KMS-11 (cell line): Measurements from ENCODE around the gene AADACL4.

ENCODE experiments used
- H2AFZ ChIP-seq: fragments of 200-600 bp; sonication (generic); 2 replicates; pipeline ENCODE4 v1.6.1; 2016; ENCODE audit warnings: antibody characterized with exemption, mixed run types, low read depth
- H3K27ac ChIP-seq: fragments of 200-600 bp; sonication (generic); 2 replicates; pipeline ENCODE4 v1.6.1; 2016; ENCODE audit warnings: mild to moderate bottlenecking, mixed run types
- H3K27me3 ChIP-seq: fragments of 200-600 bp; sonication (generic); 2 replicates; pipeline ENCODE4 v1.6.1; 2017; ENCODE audit warnings: mild to moderate bottlenecking, low read depth, mixed run types, moderate library complexity; ENCODE audit not compliant: insufficient read depth
- H3K36me3 ChIP-seq: fragments of 200-600 bp; sonication (generic); 2 replicates; pipeline ENCODE4 v1.6.1; 2017; ENCODE audit warnings: mild to moderate bottlenecking, mixed run types; ENCODE audit not compliant: insufficient read depth
- H3K4me1 ChIP-seq: fragments of 200-600 bp; sonication (generic); 2 replicates; pipeline ENCODE4 v1.6.1; 2016; ENCODE audit warnings: mild to moderate bottlenecking, low read depth, mixed run types; ENCODE audit not compliant: poor library complexity, severe bottlenecking
- H3K4me2 ChIP-seq: fragments of 200-600 bp; sonication (generic); 2 replicates; pipeline ENCODE4 v1.7.0; 2016; ENCODE audit warnings: mild to moderate bottlenecking, mixed run types
- H3K4me3 ChIP-seq: fragments of 200-600 bp; sonication (generic); IDR thresholded peaks from 2 replicates; pipeline ENCODE4 v1.6.1; 2017; ENCODE audit warnings: low read depth, low read length, mixed read lengths; ENCODE audit not compliant: insufficient read depth
- H3K79me2 ChIP-seq: fragments of 200-600 bp; sonication (generic); 2 replicates; pipeline ENCODE4 v1.6.1; 2016; ENCODE audit warnings: low read depth, mixed run types; ENCODE audit not compliant: insufficient read depth
- H3K9ac ChIP-seq: fragments of 200-600 bp; sonication (generic); 2 replicates; pipeline ENCODE4 v1.6.1; 2016; ENCODE audit warnings: mild to moderate bottlenecking, mixed run types
- H4K20me1 ChIP-seq: fragments of 200-600 bp; sonication (generic); 2 replicates; pipeline ENCODE4 v1.6.1; 2016; ENCODE audit warnings: mild to moderate bottlenecking, mixed run types; ENCODE audit not compliant: insufficient read depth
- TF ChIP-seq, protein P1 (sequence below): fragments of 200-600 bp; sonication (generic); conservative IDR thresholded peaks from 2 replicates; pipeline ENCODE4 v1.6.1; 2017; ENCODE audit warnings: low read depth, mild to moderate bottlenecking, antibody characterized with exemption, low read length, moderate library complexity, mixed read lengths

The AADACL4 gene

GRCh38 chr1:12637693-12638092, 6.2 kb upstream of the AADACL4 start:
- H3K79me2 ChIP-seq, result no peaks in the 10 kb centered on the region
- H3K9ac ChIP-seq, result no peak overlapping the region
- H3K36me3 ChIP-seq, result no peaks in the 10 kb centered on the region
- no peak overlapping the region for H3K4me2 ChIP-seq
- H3K27me3 ChIP-seq, result no peaks in the 10 kb centered on the region
- H2AFZ ChIP-seq, result no peak overlapping the region
- H3K27ac ChIP-seq, result no peak overlapping the region
- H4K20me1 ChIP-seq, result no peaks in the 10 kb centered on the region
- H3K4me3 ChIP-seq, result no peak overlapping the region
- H3K4me1 ChIP-seq, result no peaks in the 10 kb centered on the region
- TF ChIP-seq, protein P1, sequence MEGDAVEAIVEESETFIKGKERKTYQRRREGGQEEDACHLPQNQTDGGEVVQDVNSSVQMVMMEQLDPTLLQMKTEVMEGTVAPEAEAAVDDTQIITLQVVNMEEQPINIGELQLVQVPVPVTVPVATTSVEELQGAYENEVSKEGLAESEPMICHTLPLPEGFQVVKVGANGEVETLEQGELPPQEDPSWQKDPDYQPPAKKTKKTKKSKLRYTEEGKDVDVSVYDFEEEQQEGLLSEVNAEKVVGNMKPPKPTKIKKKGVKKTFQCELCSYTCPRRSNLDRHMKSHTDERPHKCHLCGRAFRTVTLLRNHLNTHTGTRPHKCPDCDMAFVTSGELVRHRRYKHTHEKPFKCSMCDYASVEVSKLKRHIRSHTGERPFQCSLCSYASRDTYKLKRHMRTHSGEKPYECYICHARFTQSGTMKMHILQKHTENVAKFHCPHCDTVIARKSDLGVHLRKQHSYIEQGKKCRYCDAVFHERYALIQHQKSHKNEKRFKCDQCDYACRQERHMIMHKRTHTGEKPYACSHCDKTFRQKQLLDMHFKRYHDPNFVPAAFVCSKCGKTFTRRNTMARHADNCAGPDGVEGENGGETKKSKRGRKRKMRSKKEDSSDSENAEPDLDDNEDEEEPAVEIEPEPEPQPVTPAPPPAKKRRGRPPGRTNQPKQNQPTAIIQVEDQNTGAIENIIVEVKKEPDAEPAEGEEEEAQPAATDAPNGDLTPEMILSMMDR, result no peak

DNA sequence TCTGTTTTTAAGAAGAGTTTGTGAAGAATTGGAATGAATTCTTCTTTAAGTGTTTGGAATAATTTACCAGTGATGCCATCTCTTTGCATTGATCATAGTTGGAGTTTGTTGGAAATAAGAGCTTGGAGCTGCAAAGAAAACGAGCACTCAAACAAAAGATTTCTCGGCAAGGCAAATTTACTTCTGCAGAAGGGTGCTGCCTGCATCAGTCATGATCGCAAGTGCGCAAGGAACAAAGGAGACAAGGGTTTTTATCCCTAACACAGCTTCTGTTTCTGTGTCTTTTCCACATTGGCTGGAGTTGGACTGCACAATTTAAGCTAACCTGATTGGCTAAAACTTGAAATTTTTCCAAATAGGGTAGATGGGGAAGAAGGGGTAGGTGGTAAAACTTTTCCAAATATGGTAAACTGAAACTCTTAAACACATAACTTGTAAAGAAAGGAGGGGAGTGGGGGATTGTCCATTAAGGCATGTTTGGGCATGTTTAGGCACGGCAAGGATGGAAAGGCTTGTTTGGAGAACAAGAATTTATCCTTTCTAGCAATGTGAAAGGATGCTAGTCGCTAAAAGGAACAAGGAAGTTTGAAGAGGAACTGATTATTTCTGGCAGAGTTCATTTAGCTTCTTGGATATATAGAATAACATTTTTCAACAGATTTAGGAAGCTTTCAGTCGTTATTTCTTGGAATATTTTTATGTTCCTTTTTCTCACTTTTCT, 3.5 kb upstream of the AADACL4 start:
- no peak overlapping the region for H3K27ac ChIP-seq
- no peaks in the 10 kb centered on the region for H4K20me1 ChIP-seq
- H3K79me2 ChIP-seq, result no peaks in the 10 kb centered on the region
- H3K27me3 ChIP-seq, result no peaks in the 10 kb centered on the region
- TF ChIP-seq, protein P1, result no peak
- H3K9ac ChIP-seq, result no peak overlapping the region
- no peaks in the 10 kb centered on the region for H3K4me1 ChIP-seq
- H2AFZ ChIP-seq, result no peak overlapping the region
- no peak overlapping the region for H3K4me2 ChIP-seq
- no peak overlapping the region for H3K4me3 ChIP-seq
- H3K36me3 ChIP-seq, result no peaks in the 10 kb centered on the region

DNA sequence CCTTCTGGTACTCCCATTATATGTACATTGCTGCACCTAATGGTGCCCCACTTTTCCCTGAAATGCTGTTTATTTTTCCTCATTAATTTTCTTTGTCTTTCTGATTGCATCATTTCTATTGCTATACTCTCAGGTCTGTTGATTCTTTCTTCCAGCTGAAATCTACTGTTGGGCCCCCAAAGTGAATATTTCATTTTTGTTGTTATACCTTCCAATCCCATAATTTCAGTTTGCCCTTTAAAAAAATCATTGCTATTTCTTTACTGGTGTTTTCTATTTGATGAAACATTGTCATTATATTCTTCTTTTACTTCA, 3.0 kb upstream of the AADACL4 start:
- Histone ChIP-seq H3K27ac (no peak overlapping the region), H3K9ac (no peak overlapping the region), H2AFZ (no peak overlapping the region), H3K79me2 (no peaks in the 10 kb centered on the region), H3K4me3 (no peak overlapping the region), H3K36me3 (no peaks in the 10 kb centered on the region), H3K27me3 (no peaks in the 10 kb centered on the region), H4K20me1 (no peaks in the 10 kb centered on the region), H3K4me1 (no peaks in the 10 kb centered on the region), H3K4me2 (no peak overlapping the region)
- TF ChIP-seq, protein P1, result no peak

DNA sequence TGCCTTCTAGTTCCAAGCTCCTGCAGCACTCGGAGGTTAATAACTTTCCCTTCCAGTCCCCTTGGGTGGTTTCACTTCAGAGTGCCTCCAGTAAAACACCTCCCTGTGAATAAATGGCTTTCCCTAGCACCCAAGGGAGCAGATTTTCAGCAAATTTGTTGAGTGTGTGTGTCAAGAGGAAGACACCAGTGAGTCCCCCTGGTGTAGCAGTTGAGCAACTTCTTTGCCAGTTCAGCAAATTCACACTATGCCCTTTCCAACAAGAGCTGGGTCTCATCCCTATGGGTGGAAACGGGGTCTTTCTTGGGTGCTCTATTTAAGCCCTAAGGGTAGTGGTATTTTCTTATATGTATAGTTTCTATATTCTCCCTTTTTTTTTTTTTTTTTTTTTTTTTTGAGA, 806 bp upstream of the AADACL4 start:
- no peaks in the 10 kb centered on the region for H3K79me2 ChIP-seq
- H3K4me2 ChIP-seq, result no peak overlapping the region
- H3K4me3 ChIP-seq, result no peak overlapping the region
- no peaks in the 10 kb centered on the region for H4K20me1 ChIP-seq
- no peak overlapping the region for H3K9ac ChIP-seq
- no peaks in the 10 kb centered on the region for H3K36me3 ChIP-seq
- TF ChIP-seq, protein P1, result no peak
- H3K27me3 ChIP-seq, result no peaks in the 10 kb centered on the region; the same call in 1 of the 2 replicates
- H3K4me1 ChIP-seq, result no peaks in the 10 kb centered on the region
- no peak overlapping the region for H3K27ac ChIP-seq
- H2AFZ ChIP-seq, result no peak overlapping the region
